NCI-H2081 (cell line): Measurements from ENCODE around the gene PRKCE.
"Not testable (repeated sequence)": the region's sequence is repeated elsewhere in the genome, so short reads cannot be mapped to it uniquely, and the experiment has no call there.

ENCODE experiments used
- DNase-seq, 2 experiments: peaks; one replicate each; lab custom pipeline; 2025; lab: John Stamatoyannopoulos, UW

Gene PRKCE

GRCh38 chr2:45699032-45699658, 47.7 kb downstream of the PRKCE start:
- DNase-seq, result no peak

- DNase-seq, result no peak
These were observed 49.0 kb downstream of the PRKCE start for GRCh38 chr2:45700407-45701013.

- no peak for DNase-seq
These were observed 53.8 kb downstream of the PRKCE start for GRCh38 chr2:45705233-45705632.

- DNase-seq, result no peak
These were observed 54.6 kb downstream of the PRKCE start for GRCh38 chr2:45706033-45706432.

GRCh38 chr2:45707006-45707405, 55.5 kb downstream of the PRKCE start:
- DNase-seq, result no peak

- DNase-seq, result no peak
These were observed 56.2 kb downstream of the PRKCE start for GRCh38 chr2:45707661-45708060.

GRCh38 chr2:45708501-45708900, 57.0 kb downstream of the PRKCE start:
- no peak for DNase-seq

GRCh38 chr2:45709137-45709536, 57.7 kb downstream of the PRKCE start:
- DNase-seq, result no peak

- no peak for DNase-seq
These were observed 59.0 kb downstream of the PRKCE start for GRCh38 chr2:45710468-45710867.

- no peak for DNase-seq
These were observed 59.7 kb downstream of the PRKCE start for GRCh38 chr2:45711224-45711623.

GRCh38 chr2:45712570-45712969, 61.1 kb downstream of the PRKCE start:
- no peak for DNase-seq

GRCh38 chr2:45713136-45713535, 61.7 kb downstream of the PRKCE start:
- no peak for DNase-seq

GRCh38 chr2:45713591-45713990, 62.1 kb downstream of the PRKCE start:
- no peak for DNase-seq

- DNase-seq, result no peak
These were observed 63.2 kb downstream of the PRKCE start for GRCh38 chr2:45714679-45715078.

GRCh38 chr2:45715601-45716379, 64.3 kb downstream of the PRKCE start:
- DNase-seq, result no peak

GRCh38 chr2:45716432-45716831, 65.0 kb downstream of the PRKCE start:
- DNase-seq, result not testable (repeated sequence)

- DNase-seq, result no peak
These were observed 65.4 kb downstream of the PRKCE start for GRCh38 chr2:45716915-45717314.

GRCh38 chr2:45720210-45720609, 68.7 kb downstream of the PRKCE start:
- no peak for DNase-seq

GRCh38 chr2:45721150-45721549, 69.7 kb downstream of the PRKCE start:
- no peak for DNase-seq

- DNase-seq, result no peak
These were observed 71.0 kb downstream of the PRKCE start for GRCh38 chr2:45722477-45722876.

GRCh38 chr2:45723857-45724256, 72.4 kb downstream of the PRKCE start:
- DNase-seq, result no peak

GRCh38 chr2:45724335-45724734, 72.9 kb downstream of the PRKCE start:
- DNase-seq, result no peak

- no peak for DNase-seq
These were observed 74.3 kb downstream of the PRKCE start for GRCh38 chr2:45725731-45726130.
